Brain microvascular endothelial cell (primary cell): Measurements from ENCODE around the gene NCAM2.

Experiments used
- DNase-seq: peaks from one replicate; pipeline ENCODE4 v3.0.0-alpha.2; 2020
- H3K27ac ChIP-seq: fragments of 250-450 bp; sonication (Bioruptor Pico); 2 replicates; pipeline ENCODE4 v1.5.1; 2020; ENCODE audit warnings: mild to moderate bottlenecking, moderate library complexity
- H3K27me3 ChIP-seq: fragments of 250-450 bp; sonication (Bioruptor Pico); replicated peaks from 2 replicates; pipeline ENCODE4 v1.5.1; 2020; ENCODE audit warnings: mild to moderate bottlenecking
- H3K36me3 ChIP-seq: fragments of 250-450 bp; sonication (Bioruptor Pico); replicated peaks from 2 replicates; pipeline ENCODE4 v1.5.1; 2020; ENCODE audit warnings: mild to moderate bottlenecking
- H3K4me3 ChIP-seq: 2 replicates; pipeline ENCODE4 v1.5.1; 2011; ENCODE audit warnings: low read depth, mild to moderate bottlenecking, control low read depth, low read length, moderate library complexity
- in situ Hi-C: cut with HindIII; loops from 2 replicates; pipeline ENCODE4 v1.10.0; 2017; ENCODE audit warnings: low sequenced_read_pairs, low pct_ligation_motif_present
- TF ChIP-seq, protein P1 (sequence below): IDR thresholded peaks from 2 replicates; pipeline ENCODE4 v1.5.1; 2011; ENCODE audit warnings: low read depth, mild to moderate bottlenecking, moderate library complexity, low read length, control low read depth, inconsistent platforms; ENCODE audit errors: missing control alignments

Gene NCAM2

GRCh38 chr21:21210552-21210951, 212.3 kb downstream of the NCAM2 start:
- in situ Hi-C loops, result no loop called here
- Histone ChIP-seq H3K27ac (no peak overlapping the region), H3K36me3 (no peaks in the 10 kb centered on the region), H3K27me3 (no peaks in the 10 kb centered on the region), H3K4me3 (no peak overlapping the region)
- DNase-seq, result no peak
- TF ChIP-seq, protein P1, sequence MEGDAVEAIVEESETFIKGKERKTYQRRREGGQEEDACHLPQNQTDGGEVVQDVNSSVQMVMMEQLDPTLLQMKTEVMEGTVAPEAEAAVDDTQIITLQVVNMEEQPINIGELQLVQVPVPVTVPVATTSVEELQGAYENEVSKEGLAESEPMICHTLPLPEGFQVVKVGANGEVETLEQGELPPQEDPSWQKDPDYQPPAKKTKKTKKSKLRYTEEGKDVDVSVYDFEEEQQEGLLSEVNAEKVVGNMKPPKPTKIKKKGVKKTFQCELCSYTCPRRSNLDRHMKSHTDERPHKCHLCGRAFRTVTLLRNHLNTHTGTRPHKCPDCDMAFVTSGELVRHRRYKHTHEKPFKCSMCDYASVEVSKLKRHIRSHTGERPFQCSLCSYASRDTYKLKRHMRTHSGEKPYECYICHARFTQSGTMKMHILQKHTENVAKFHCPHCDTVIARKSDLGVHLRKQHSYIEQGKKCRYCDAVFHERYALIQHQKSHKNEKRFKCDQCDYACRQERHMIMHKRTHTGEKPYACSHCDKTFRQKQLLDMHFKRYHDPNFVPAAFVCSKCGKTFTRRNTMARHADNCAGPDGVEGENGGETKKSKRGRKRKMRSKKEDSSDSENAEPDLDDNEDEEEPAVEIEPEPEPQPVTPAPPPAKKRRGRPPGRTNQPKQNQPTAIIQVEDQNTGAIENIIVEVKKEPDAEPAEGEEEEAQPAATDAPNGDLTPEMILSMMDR, result no peak

DNA sequence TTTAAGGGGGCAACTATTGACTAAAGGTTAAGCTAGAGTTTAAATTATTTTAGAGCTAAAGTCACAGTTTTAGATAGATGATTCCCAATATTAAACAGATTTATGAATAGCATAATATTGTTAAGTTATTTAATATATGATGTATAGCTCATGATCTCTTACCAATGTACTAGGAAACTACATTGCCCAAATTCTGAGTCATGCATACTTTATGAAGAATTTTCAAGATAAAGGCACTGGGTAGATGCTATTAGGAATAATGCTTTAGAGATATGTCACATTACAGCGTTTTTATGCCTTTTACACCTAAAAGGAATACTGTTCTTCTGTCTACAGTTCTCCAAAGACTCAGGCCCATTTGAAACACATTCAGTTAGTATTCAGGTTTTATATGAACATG, 215.1 kb downstream of the NCAM2 start:
- no peak for DNase-seq

GRCh38 chr21:21216047-21216446, 217.8 kb downstream of the NCAM2 start:
- no peak for DNase-seq
- in situ Hi-C loops, result no loop called here
- Histone ChIP-seq H3K27me3 (no peaks in the 10 kb centered on the region), H3K4me3 (no peak overlapping the region), H3K36me3 (no peaks in the 10 kb centered on the region), H3K27ac (no peak overlapping the region)
- TF ChIP-seq, protein P1, result no peak

More for the DNA sequence above, 215.1 kb downstream of the NCAM2 start:
- Histone ChIP-seq H3K4me3 (no peak overlapping the region), H3K27me3 (no peaks in the 10 kb centered on the region), H3K27ac (no peak overlapping the region), H3K36me3 (no peaks in the 10 kb centered on the region)
- in situ Hi-C loops, result no loop called here
- TF ChIP-seq, protein P1, result no peak

DNA sequence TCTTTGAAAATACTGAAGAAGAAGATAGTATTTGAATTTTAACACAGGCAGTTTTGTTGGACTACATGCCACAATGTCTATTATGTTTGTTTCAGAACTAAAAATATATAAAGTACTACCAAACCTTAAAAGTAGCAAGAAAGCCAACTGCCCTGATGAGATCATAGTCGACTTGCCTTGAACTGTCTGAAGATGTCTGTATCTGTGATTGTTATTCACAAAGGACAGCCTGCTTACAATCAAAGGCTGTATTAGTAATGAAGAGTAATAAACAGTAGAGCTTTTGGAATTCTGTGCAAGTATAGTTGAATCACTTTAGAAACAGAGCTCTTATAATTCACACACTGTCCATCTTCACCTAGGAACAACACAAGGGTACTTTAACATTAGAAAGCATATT, 228.3 kb downstream of the NCAM2 start:
- Histone ChIP-seq H3K36me3 (no peaks in the 10 kb centered on the region), H3K4me3 (no peak overlapping the region), H3K27me3 (no peaks in the 10 kb centered on the region), H3K27ac (no peak overlapping the region)
- no peak for DNase-seq
- TF ChIP-seq, protein P1, result no peak
- in situ Hi-C loops, result no loop called here

GRCh38 chr21:21230672-21231071, 232.5 kb downstream of the NCAM2 start:
- no peak overlapping the region for H3K4me3 ChIP-seq
- H3K27ac ChIP-seq, result no peak overlapping the region
- TF ChIP-seq, protein P1, result no peak
- DNase-seq, result no peak
- no peaks in the 10 kb centered on the region for H3K36me3 ChIP-seq
- H3K27me3 ChIP-seq, result no peaks in the 10 kb centered on the region
- in situ Hi-C loops, result no loop called here

- in situ Hi-C loops, result no loop called here
- no peak for DNase-seq
- Histone ChIP-seq H3K4me3 (no peak overlapping the region), H3K27ac (no peak overlapping the region), H3K27me3 (no peaks in the 10 kb centered on the region), H3K36me3 (no peaks in the 10 kb centered on the region)
- TF ChIP-seq, protein P1, result no peak
Measured at GRCh38 chr21:21231913-21232312, 233.7 kb downstream of the NCAM2 start.
